Activated CD4-positive, CD25-positive, alpha-beta regulatory T cell (primary cell): ENCODE results near the gene NRP1.

Experiments
- DNase-seq, 4 experiments: peaks; one replicate each; lab custom pipeline; 2025; lab: John Stamatoyannopoulos, UW

Gene NRP1

GRCh38 chr10:33349268-33349667, 14.8 kb upstream of the NRP1 start:
- DNase-seq: no peak

- no peak for DNase-seq
Measured at GRCh38 chr10:33347211-33347610, 12.7 kb upstream of the NRP1 start.

GRCh38 chr10:33345236-33345635, 10.8 kb upstream of the NRP1 start:
- DNase-seq: no peak

GRCh38 chr10:33344676-33345075, 10.2 kb upstream of the NRP1 start:
- DNase-seq: no peak

GRCh38 chr10:33341637-33342036, 7.2 kb upstream of the NRP1 start:
- DNase-seq: no peak

GRCh38 chr10:33337326-33337957, 3.0 kb upstream of the NRP1 start:
- no peak for DNase-seq

- DNase-seq: no peak
Measured at GRCh38 chr10:33336582-33337325, 2.3 kb upstream of the NRP1 start.

- DNase-seq: no peak
Measured at GRCh38 chr10:33335801-33336581, 1.5 kb upstream of the NRP1 start.

- DNase-seq: no peak
Measured at GRCh38 chr10:33335551-33335800, 1.0 kb upstream of the NRP1 start.

GRCh38 chr10:33334805-33335550, 511 bp upstream of the NRP1 start:
- no peak for DNase-seq

- no peak for DNase-seq
Measured at GRCh38 chr10:33333260-33334101, 986 bp downstream of the NRP1 start.

GRCh38 chr10:33332183-33333065, 2.0 kb downstream of the NRP1 start:
- DNase-seq: no peak

GRCh38 chr10:33331379-33331694, 3.1 kb downstream of the NRP1 start:
- no peak for DNase-seq

GRCh38 chr10:33330543-33331378, 3.7 kb downstream of the NRP1 start:
- peak; percentile 29 to 64 (median 38) for DNase-seq

- DNase-seq: no peak
Measured at GRCh38 chr10:33329178-33329577, 5.3 kb downstream of the NRP1 start.

GRCh38 chr10:33328253-33328652, 6.2 kb downstream of the NRP1 start:
- DNase-seq: no peak

- no peak for DNase-seq
Measured at GRCh38 chr10:33327751-33328150, 6.7 kb downstream of the NRP1 start.

GRCh38 chr10:33326933-33327332, 7.5 kb downstream of the NRP1 start:
- no peak for DNase-seq

- DNase-seq: no peak
Measured at GRCh38 chr10:33325929-33326328, 8.5 kb downstream of the NRP1 start.

- no peak for DNase-seq
Measured at GRCh38 chr10:33323721-33324120, 10.7 kb downstream of the NRP1 start.
